Adrenal gland (tissue), 12 donors: ENCODE measurements around the gene AGK. TPM values are rescaled to one million over a fixed set of nuclear protein-coding genes. Genes with fewer than 3 reads are reported as not detected.
A peak's percentile ranks its signal among the peaks of the same experiment; 100 is the strongest.

Source experiments
- DNase-seq, 7 donors: peaks; one replicate each; pipeline ENCODE4 v3.0.0-alpha.2; 2019 to 2020
- H3K27ac ChIP-seq, 5 donors: fragments of 200-600 bp; sonication (generic) in 4 of 5; 1 replicate in 3 of 5; 2 replicates in 2 of 5; pipeline versions ENCODE4 v1.5.1 to v1.8.0; 2016 to 2020; ENCODE audit warnings: mild to moderate bottlenecking in 1 of 5
- H3K27me3 ChIP-seq: fragments of 200-600 bp; 2 replicates; pipeline ENCODE4 v1.8.0; 2021
- H3K36me3 ChIP-seq, 2 donors: fragments of 200-600 bp; replicated peaks in 1 of 2; 1 replicate in 1 of 2; 2 replicates in 1 of 2; pipeline versions ENCODE4 v1.5.1 to v1.8.0; 2018 to 2022
- H3K4me1 ChIP-seq, 2 donors: fragments of 200-600 bp; replicated peaks in 1 of 2; 1 replicate in 1 of 2; 2 replicates in 1 of 2; pipeline versions ENCODE4 v1.5.1 to v1.8.0; 2018 to 2021
- H3K4me3 ChIP-seq, 4 donors: fragments of 200-600 bp; sonication (generic) in 3 of 4; one replicate each; pipeline ENCODE4 v1.5.1; 2016 to 2018
- H3K9me3 ChIP-seq, 3 donors: fragments of 200-600 bp; sonication (generic) in 1 of 3; replicated peaks in 1 of 3; 1 replicate in 2 of 3; 2 replicates in 1 of 3; pipeline versions ENCODE4 v1.5.1 to v1.8.0; 2016 to 2021
- POLR2A ChIP-seq, 2 donors: fragments of 450-650 bp; IDR thresholded peaks; one replicate each; pipeline ENCODE4 v1.6.1; 2017; ENCODE audit warnings: antibody characterized with exemption in 2 of 2, mild to moderate bottlenecking in 2 of 2, moderate library complexity in 1 of 2
- WGBS, 4 donors: extraction: QIAGEN DNeasy Blood & Tissue Kit in 2 of 4; methylation state at CpG; one replicate each; pipeline versions ENCODE4 v1.1.5 to v1.1.7; 2013 to 2017; 5-methylcytosine and 5-hydroxymethylcytosine counted together
- intact Hi-C, 2 donors: fragments of 100-400 bp; cut with DNase I; formaldehyde crosslinking; loops; one replicate each; pipeline versions ENCODE4 v1.14.1 to v1.15.0; 2022 to 2023
- polyA plus RNA-seq, 3 donors: library from polyadenylated mRNA; stranded (reverse); fragments of 200-250 nt in 2 of 3; fragments of 350-450 nt in 1 of 3; fragmentation: Illumina TruSeq in 1 of 3; extraction: RNeasy Lipid Tissue Mini Kit (QIAGEN cat#74804) in 1 of 3; gene quantifications; one replicate each; pipeline ENCODE4 v1.2.3, GENCODE V29; 2013 to 2014
- total RNA-seq, 9 donors: library from RNA; depleted of rRNA in 4 of 9; stranded (reverse); fragments of >200 nt in 4 of 9; fragments of 120-200 nt in 1 of 9; fragmentation: NEBNext Ultra II Directional in 1 of 9; extraction: Animal tissue kit (Norgen Biotek cat#: 25700) in 1 of 9; gene quantifications; one replicate each; pipeline versions ENCODE4 v1.1.0 to v1.2.4, GENCODE V29; 2013 to 2023
- TF ChIP-seq, protein P1 (sequence below), 6 experiments: fragments of 450-650 bp in 4 of 6; fragments of 200-600 bp in 2 of 6; sonication (generic) in 1 of 6; IDR thresholded peaks; 1 replicate in 5 of 6; 2 replicates in 1 of 6; pipeline versions ENCODE4 v1.5.1 to v1.8.0; 2016 to 2021; ENCODE audit warnings: antibody characterized with exemption in 6 of 6, mild to moderate bottlenecking in 2 of 6, moderate library complexity in 1 of 6
- donor health status: healthy with polysubstance abuse.
- donor health status: Bipolar disorder and iron deficiency.
- donor health status: DM: yes; HTN: yes; CAD: no.
- donor health status: DM: no; HTN: no; CAD: no.
- donor health status: DM: no; HTN: no; CAD: no.
- donor health status: DM: yes; HTN: yes; CAD: no.

The AGK gene
- total and polyA plus RNA-seq, 12 donors, result 11.1 to 89.9 (median 28.3) TPM

DNA sequence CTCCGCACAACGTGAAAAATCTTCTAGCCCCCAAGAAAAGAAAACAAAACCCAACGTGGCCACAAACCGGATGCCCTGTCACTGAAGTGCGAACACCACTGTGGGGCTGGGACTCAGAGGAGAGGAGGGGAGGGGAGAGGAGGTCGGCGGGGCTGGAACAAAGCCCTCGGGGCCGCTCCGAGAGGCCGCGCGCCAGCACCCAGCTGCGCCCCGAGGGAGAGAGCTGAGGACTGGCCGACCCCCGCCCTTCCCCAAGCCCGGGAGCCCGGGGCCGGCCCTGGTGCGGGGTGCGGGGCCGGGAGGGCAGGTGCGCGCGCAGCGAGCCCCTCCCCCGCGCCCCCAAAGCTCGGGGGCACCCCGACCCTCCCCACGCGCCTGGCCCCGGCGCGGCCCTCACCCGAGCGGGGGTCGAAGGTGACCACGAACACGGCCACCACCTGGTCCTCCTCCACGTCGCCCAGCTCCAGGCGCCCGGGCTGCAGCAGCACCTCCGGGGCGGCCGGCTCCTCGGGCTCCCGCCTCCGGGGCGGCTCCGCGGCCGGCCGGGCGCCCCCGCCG is 150.4 kb downstream of the AGK start:
- Histone ChIP-seq H3K9me3 (no peaks in the 10 kb centered on the region), H3K36me3 (no peaks in the 10 kb centered on the region), H3K27ac (peak overlapping the region in 4 of 5 donors; percentile 58 to 83 (median 74)), H3K4me1 (peaks cover 3 to 23% of the 10 kb centered on the region in 2 donors), H3K4me3 (peak overlapping the region; percentile 27 to 74 (median 62)), H3K27me3 (no peaks in the 10 kb centered on the region)
- intact Hi-C loops, result no loop called here
- peak; percentile 37 to 63 (median 50) for DNase-seq
- WGBS, 4 donors, result 0 to 1% (median 0%) methylated on average over 2 to 59 of the region's 59 CpGs
- TF ChIP-seq, protein P1, sequence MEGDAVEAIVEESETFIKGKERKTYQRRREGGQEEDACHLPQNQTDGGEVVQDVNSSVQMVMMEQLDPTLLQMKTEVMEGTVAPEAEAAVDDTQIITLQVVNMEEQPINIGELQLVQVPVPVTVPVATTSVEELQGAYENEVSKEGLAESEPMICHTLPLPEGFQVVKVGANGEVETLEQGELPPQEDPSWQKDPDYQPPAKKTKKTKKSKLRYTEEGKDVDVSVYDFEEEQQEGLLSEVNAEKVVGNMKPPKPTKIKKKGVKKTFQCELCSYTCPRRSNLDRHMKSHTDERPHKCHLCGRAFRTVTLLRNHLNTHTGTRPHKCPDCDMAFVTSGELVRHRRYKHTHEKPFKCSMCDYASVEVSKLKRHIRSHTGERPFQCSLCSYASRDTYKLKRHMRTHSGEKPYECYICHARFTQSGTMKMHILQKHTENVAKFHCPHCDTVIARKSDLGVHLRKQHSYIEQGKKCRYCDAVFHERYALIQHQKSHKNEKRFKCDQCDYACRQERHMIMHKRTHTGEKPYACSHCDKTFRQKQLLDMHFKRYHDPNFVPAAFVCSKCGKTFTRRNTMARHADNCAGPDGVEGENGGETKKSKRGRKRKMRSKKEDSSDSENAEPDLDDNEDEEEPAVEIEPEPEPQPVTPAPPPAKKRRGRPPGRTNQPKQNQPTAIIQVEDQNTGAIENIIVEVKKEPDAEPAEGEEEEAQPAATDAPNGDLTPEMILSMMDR (IDR thresholded peaks at IDR 0.05), result no peak
- TF ChIP-seq POLR2A (IDR thresholded peaks at IDR 0.05), result no peak

DNA sequence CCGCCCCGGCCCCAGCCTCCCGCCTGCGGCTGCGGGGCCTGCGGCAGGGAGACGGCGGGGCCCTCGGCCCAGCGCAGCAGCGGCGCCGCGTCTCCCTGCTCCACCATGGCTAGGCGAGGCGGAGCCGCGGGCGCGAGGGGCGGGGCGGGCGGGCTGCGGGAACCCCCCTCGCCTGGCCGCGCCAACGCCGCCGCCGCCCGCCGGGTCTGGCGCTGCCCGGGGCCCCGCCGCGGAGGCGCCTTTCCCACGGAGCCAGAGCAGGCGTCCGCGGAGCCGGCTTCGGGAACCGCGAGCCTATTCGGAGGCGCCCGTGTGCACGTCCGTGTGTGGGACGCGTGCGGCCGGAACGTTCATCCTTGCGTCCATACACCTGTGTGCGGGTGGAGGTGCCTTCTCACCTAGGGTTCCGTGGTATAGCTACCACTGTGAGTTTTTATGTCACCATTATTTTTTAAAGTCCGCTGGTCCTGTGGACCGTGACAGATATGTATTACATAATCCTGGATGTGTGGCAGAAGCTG is 150.9 kb downstream of the AGK start, which contains the start of gene DENND11:
DENND11 (minus strand) TSS at position 120 of the 521 bp plus-strand sequence; CDS start at position 107, 13 bp downstream.
- peak within 1 kb of the TSS in 4 of 5 donors; percentile 58 to 83 (median 74) for H3K27ac ChIP-seq
- peaks cover 3 to 23% of the 10 kb centered on the region in 2 donors for H3K4me1 ChIP-seq
- intact Hi-C loops, result no loop called here
- no peaks in the 10 kb centered on the region for H3K36me3 ChIP-seq
- H3K4me3 ChIP-seq, result peak within 1 kb of the TSS; percentile 27 to 74 (median 62)
- WGBS, 4 donors, result 0 to 1% (median 0%) methylated on average over 2 to 62 of the region's 62 CpGs
- H3K9me3 ChIP-seq, result no peaks in the 10 kb centered on the region
- TF ChIP-seq POLR2A (IDR thresholded peaks at IDR 0.05), result no peak
- TF ChIP-seq, protein P1 (IDR thresholded peaks at IDR 0.05), result no peak
- H3K27me3 ChIP-seq, result no peaks in the 10 kb centered on the region
- peak; percentile 31 to 60 (median 53) for DNase-seq

DNA sequence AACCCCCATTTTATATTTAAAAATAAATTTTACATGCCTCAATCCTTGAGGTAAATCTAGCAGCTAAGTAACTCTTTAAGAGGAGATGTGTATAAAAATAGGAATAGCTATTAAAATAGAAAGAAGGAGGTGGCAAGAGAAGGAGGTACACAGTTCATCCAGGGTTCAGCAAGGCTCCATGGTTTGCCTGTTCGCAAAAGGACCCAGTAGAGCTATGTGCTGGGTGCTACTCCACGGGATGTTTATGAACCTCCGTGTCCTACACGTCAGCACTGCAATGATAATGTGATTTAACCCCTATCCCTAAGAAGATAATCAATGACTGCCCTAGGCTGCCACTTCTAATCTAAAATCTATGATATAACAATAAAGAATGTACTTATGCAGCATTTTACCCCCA is 151.7 kb downstream of the AGK start:
- no peaks in the 10 kb centered on the region for H3K9me3 ChIP-seq
- H3K27ac ChIP-seq, result no peak overlapping the region
- H3K4me3 ChIP-seq, result peak overlapping the region in 1 of 4 donors; percentile 67
- H3K36me3 ChIP-seq, result no peaks in the 10 kb centered on the region
- no peak for TF ChIP-seq POLR2A (IDR thresholded peaks at IDR 0.05)
- TF ChIP-seq, protein P1 (IDR thresholded peaks at IDR 0.05), result no peak
- intact Hi-C loops, result no loop called here
- WGBS, 4 donors, result 69 to 75% (median 73%) methylated on average over 4 of the region's 4 CpGs
- no peak for DNase-seq
- H3K4me1 ChIP-seq, result peaks cover 3 to 23% of the 10 kb centered on the region in 2 donors
- no peaks in the 10 kb centered on the region for H3K27me3 ChIP-seq

DNA sequence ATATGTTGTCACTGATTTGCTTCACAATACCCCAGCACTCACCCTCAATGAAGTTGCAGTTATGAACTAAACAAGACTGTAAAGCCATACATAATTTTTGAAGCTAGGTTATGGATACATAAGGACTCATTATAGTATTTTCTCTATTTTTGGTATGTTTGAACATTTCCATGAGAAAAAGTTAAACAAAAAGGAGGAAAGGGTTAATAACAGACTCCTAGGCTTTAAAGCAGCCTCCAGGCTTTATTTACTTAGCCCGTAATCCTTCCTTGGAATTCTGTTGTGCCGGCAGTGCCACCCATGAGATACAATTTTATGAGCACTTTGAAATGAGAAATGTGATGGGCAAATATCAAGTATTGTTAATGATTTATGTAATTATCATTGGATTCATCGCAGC is 152.9 kb downstream of the AGK start:
- no peaks in the 10 kb centered on the region for H3K36me3 ChIP-seq
- H3K9me3 ChIP-seq, result no peaks in the 10 kb centered on the region
- H3K4me3 ChIP-seq, result no peak overlapping the region
- H3K4me1 ChIP-seq, result peaks cover 3 to 22% of the 10 kb centered on the region in 2 donors
- no peaks in the 10 kb centered on the region for H3K27me3 ChIP-seq
- no peak for DNase-seq
- TF ChIP-seq, protein P1 (IDR thresholded peaks at IDR 0.05), result no peak
- no peak for TF ChIP-seq POLR2A (IDR thresholded peaks at IDR 0.05)
- no peak overlapping the region for H3K27ac ChIP-seq
- 74 to 81% (median 80%) methylated on average over 3 of the region's 3 CpGs for WGBS, 4 donors
- intact Hi-C loops, result no loop called here
